ENCODE results near the gene CD8B. TPM values are rescaled to one million over a fixed set of nuclear protein-coding genes. Genes with fewer than 3 reads are reported as not detected.

CD8B gene
- total and polyA plus RNA-seq, 9 of the 15 experiments (the other 6 are each of a cell fraction or from before 2014, with no cell fraction given): not detected

- TF ChIP-seq, protein P1, sequence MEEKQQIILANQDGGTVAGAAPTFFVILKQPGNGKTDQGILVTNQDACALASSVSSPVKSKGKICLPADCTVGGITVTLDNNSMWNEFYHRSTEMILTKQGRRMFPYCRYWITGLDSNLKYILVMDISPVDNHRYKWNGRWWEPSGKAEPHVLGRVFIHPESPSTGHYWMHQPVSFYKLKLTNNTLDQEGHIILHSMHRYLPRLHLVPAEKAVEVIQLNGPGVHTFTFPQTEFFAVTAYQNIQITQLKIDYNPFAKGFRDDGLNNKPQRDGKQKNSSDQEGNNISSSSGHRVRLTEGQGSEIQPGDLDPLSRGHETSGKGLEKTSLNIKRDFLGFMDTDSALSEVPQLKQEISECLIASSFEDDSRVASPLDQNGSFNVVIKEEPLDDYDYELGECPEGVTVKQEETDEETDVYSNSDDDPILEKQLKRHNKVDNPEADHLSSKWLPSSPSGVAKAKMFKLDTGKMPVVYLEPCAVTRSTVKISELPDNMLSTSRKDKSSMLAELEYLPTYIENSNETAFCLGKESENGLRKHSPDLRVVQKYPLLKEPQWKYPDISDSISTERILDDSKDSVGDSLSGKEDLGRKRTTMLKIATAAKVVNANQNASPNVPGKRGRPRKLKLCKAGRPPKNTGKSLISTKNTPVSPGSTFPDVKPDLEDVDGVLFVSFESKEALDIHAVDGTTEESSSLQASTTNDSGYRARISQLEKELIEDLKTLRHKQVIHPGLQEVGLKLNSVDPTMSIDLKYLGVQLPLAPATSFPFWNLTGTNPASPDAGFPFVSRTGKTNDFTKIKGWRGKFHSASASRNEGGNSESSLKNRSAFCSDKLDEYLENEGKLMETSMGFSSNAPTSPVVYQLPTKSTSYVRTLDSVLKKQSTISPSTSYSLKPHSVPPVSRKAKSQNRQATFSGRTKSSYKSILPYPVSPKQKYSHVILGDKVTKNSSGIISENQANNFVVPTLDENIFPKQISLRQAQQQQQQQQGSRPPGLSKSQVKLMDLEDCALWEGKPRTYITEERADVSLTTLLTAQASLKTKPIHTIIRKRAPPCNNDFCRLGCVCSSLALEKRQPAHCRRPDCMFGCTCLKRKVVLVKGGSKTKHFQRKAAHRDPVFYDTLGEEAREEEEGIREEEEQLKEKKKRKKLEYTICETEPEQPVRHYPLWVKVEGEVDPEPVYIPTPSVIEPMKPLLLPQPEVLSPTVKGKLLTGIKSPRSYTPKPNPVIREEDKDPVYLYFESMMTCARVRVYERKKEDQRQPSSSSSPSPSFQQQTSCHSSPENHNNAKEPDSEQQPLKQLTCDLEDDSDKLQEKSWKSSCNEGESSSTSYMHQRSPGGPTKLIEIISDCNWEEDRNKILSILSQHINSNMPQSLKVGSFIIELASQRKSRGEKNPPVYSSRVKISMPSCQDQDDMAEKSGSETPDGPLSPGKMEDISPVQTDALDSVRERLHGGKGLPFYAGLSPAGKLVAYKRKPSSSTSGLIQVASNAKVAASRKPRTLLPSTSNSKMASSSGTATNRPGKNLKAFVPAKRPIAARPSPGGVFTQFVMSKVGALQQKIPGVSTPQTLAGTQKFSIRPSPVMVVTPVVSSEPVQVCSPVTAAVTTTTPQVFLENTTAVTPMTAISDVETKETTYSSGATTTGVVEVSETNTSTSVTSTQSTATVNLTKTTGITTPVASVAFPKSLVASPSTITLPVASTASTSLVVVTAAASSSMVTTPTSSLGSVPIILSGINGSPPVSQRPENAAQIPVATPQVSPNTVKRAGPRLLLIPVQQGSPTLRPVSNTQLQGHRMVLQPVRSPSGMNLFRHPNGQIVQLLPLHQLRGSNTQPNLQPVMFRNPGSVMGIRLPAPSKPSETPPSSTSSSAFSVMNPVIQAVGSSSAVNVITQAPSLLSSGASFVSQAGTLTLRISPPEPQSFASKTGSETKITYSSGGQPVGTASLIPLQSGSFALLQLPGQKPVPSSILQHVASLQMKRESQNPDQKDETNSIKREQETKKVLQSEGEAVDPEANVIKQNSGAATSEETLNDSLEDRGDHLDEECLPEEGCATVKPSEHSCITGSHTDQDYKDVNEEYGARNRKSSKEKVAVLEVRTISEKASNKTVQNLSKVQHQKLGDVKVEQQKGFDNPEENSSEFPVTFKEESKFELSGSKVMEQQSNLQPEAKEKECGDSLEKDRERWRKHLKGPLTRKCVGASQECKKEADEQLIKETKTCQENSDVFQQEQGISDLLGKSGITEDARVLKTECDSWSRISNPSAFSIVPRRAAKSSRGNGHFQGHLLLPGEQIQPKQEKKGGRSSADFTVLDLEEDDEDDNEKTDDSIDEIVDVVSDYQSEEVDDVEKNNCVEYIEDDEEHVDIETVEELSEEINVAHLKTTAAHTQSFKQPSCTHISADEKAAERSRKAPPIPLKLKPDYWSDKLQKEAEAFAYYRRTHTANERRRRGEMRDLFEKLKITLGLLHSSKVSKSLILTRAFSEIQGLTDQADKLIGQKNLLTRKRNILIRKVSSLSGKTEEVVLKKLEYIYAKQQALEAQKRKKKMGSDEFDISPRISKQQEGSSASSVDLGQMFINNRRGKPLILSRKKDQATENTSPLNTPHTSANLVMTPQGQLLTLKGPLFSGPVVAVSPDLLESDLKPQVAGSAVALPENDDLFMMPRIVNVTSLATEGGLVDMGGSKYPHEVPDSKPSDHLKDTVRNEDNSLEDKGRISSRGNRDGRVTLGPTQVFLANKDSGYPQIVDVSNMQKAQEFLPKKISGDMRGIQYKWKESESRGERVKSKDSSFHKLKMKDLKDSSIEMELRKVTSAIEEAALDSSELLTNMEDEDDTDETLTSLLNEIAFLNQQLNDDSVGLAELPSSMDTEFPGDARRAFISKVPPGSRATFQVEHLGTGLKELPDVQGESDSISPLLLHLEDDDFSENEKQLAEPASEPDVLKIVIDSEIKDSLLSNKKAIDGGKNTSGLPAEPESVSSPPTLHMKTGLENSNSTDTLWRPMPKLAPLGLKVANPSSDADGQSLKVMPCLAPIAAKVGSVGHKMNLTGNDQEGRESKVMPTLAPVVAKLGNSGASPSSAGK (IDR thresholded peaks at IDR 0.05): peak; percentile 83
- TF ChIP-seq SNRNP70 (optimal IDR thresholded peaks at IDR 0.05; ENCODE audit: low read depth, low read length) (no peak), ZFX (CRISPR knock-in tag; IDR thresholded peaks at IDR 0.05) (0 out of 2 replicates have a peak, but pooled peaks have one; percentile 15), NCOA6 (IDR thresholded peaks at IDR 0.05) (no peak), RAD21 (CRISPR knock-in tag; conservative IDR thresholded peaks at IDR 0.05 in 1 of 2, IDR thresholded peaks at IDR 0.05 in 1 of 2) (peak; percentile 87 to 96), ZBED1 (IDR thresholded peaks at IDR 0.05) (no peak), SMARCE1 (IDR thresholded peaks at IDR 0.05) (no peak), PTRF (tag; IDR thresholded peaks at IDR 0.05) (no peak)
These were observed 53.1 kb downstream of the CD8B start (continued) for GRCh38 chr2:86808315-86809161.

All from K562 (cell line).